Liver (tissue), 9 donors: Measurements from ENCODE around the gene ZGLP1. TPM values are rescaled to one million over a fixed set of nuclear protein-coding genes. Genes with fewer than 3 reads are reported as not detected.

ENCODE experiments used
- DNase-seq: peaks from one replicate; pipeline ENCODE4 v3.0.0-alpha.2; 2017; ENCODE audit warnings: low spot score
- H3K27ac ChIP-seq, 2 donors: one replicate each; pipeline ENCODE4 v1.7.0; 2013; ENCODE audit warnings: inconsistent platforms in 2 of 2, low read length in 2 of 2, control low read depth in 1 of 2, low read depth in 1 of 2, mild to moderate bottlenecking in 1 of 2
- H3K27me3 ChIP-seq, 4 donors: one replicate each; pipeline versions ENCODE4 v1.6.1 to v1.7.0; 2013; ENCODE audit warnings: low read length in 3 of 4, inconsistent platforms in 1 of 4, mild to moderate bottlenecking in 1 of 4, moderate library complexity in 1 of 4; ENCODE audit not compliant: control insufficient read depth in 4 of 4, insufficient read depth in 4 of 4
- H3K36me3 ChIP-seq, 4 donors: one replicate each; pipeline versions ENCODE4 v1.6.1 to v1.7.0; 2013; ENCODE audit warnings: low read length in 3 of 4, mild to moderate bottlenecking in 3 of 4, low read depth in 1 of 4, moderate library complexity in 1 of 4; ENCODE audit not compliant: control insufficient read depth in 4 of 4, insufficient read depth in 3 of 4
- H3K4me1 ChIP-seq, 4 donors: one replicate each; pipeline versions ENCODE4 v1.6.1 to v1.7.0; 2013; ENCODE audit warnings: low read length in 3 of 4, mild to moderate bottlenecking in 3 of 4, moderate library complexity in 1 of 4; ENCODE audit not compliant: control insufficient read depth in 4 of 4, insufficient read depth in 4 of 4
- H3K4me3 ChIP-seq, 3 donors: one replicate each; pipeline versions ENCODE4 v1.6.1 to v1.7.0; 2013; ENCODE audit warnings: low read length in 3 of 3, control low read depth in 1 of 3, low read depth in 1 of 3, mild to moderate bottlenecking in 1 of 3
- H3K9ac ChIP-seq, 2 donors: one replicate each; pipeline ENCODE4 v1.7.0; 2013; ENCODE audit warnings: low read length in 2 of 2, mild to moderate bottlenecking in 2 of 2, moderate library complexity in 2 of 2, control low read depth in 1 of 2, low read depth in 1 of 2
- H3K9me3 ChIP-seq, 4 donors: one replicate each; pipeline versions ENCODE4 v1.6.1 to v1.7.0; 2013; ENCODE audit warnings: low read length in 3 of 4; ENCODE audit not compliant: control insufficient read depth in 4 of 4
- CTCF ChIP-seq: fragments of 150-350 bp; IDR thresholded peaks from 2 replicates; pipeline ENCODE4 v1.5.1; 2017; ENCODE audit warnings: improper control_type of control experiment, low read depth, low read length; ENCODE audit not compliant: missing input control
- EGR1 ChIP-seq, 2 donors: IDR thresholded peaks; 2 replicates each; pipeline ENCODE4 v1.6.1; 2016 to 2018; ENCODE audit warnings: antibody characterized with exemption in 2 of 2, low read depth in 2 of 2
- FOXA1 ChIP-seq: IDR thresholded peaks from 2 replicates; pipeline ENCODE4 v1.6.1; 2016; ENCODE audit warnings: antibody characterized with exemption
- FOXA2 ChIP-seq: IDR thresholded peaks from 2 replicates; pipeline ENCODE4 v1.6.1; 2016; ENCODE audit warnings: antibody characterized with exemption
- GABPA ChIP-seq, 2 donors: IDR thresholded peaks in 1 of 2; conservative IDR thresholded peaks in 1 of 2; 2 replicates each; pipeline ENCODE4 v1.6.1; 2016; ENCODE audit warnings: antibody characterized with exemption in 2 of 2, mild to moderate bottlenecking in 1 of 2, moderate library complexity in 1 of 2
- HNF4A ChIP-seq, 2 donors: conservative IDR thresholded peaks; 2 replicates each; pipeline ENCODE4 v1.6.1; 2016; ENCODE audit warnings: antibody characterized with exemption in 2 of 2, mild to moderate bottlenecking in 2 of 2
- HNF4G ChIP-seq: IDR thresholded peaks from 2 replicates; pipeline ENCODE4 v1.6.1; 2016; ENCODE audit warnings: antibody characterized with exemption
- JUND ChIP-seq, 2 donors: IDR thresholded peaks; 2 replicates each; pipeline ENCODE4 v1.6.1; 2016; ENCODE audit warnings: antibody characterized with exemption in 2 of 2
- NR2F2 ChIP-seq: IDR thresholded peaks from 2 replicates; pipeline ENCODE4 v1.6.1; 2016; ENCODE audit warnings: antibody characterized with exemption
- RAD21 ChIP-seq, 2 donors: IDR thresholded peaks; 2 replicates each; pipeline ENCODE4 v1.6.1; 2016; ENCODE audit warnings: antibody characterized with exemption in 2 of 2, mild to moderate bottlenecking in 2 of 2
- RXRA ChIP-seq, 2 donors: IDR thresholded peaks; 2 replicates each; pipeline ENCODE4 v1.6.1; 2017 to 2018; ENCODE audit warnings: antibody characterized with exemption in 2 of 2, mild to moderate bottlenecking in 1 of 2
- SP1 ChIP-seq: IDR thresholded peaks from 2 replicates; pipeline ENCODE4 v1.6.1; 2018; ENCODE audit warnings: antibody characterized with exemption, mild to moderate bottlenecking
- TAF1 ChIP-seq: conservative IDR thresholded peaks from 2 replicates; pipeline ENCODE4 v1.6.1; 2016; ENCODE audit warnings: antibody characterized with exemption, mild to moderate bottlenecking
- ZBTB33 ChIP-seq: IDR thresholded peaks from 2 replicates; pipeline ENCODE4 v1.6.1; 2016; ENCODE audit warnings: antibody characterized with exemption
- WGBS: extraction: QIAGEN DNeasy Blood & Tissue Kit; methylation state at CpG from one replicate; pipeline ENCODE4 v1.1.7; 2013; 5-methylcytosine and 5-hydroxymethylcytosine counted together
- polyA plus RNA-seq, 2 donors: library from polyadenylated mRNA; stranded (reverse) in 1 of 2; unstranded in 1 of 2; fragments of 200-250 nt in 1 of 2; fragments of >200 nt in 1 of 2; fragmentation: Nextera tagmentation in 1 of 2; extraction: Ambion mirVana in 1 of 2; gene quantifications; one replicate each; pipeline versions ENCODE4 v1.2.1 to v1.2.3, GENCODE V29; 2013 to 2015
- total RNA-seq, 2 donors: library from RNA; depleted of rRNA; stranded (reverse); fragments of >200 nt; gene quantifications; one replicate each; pipeline ENCODE4 v1.2.3, GENCODE V29; 2014
- TF ChIP-seq, protein P1 (sequence below): IDR thresholded peaks from 2 replicates; pipeline ENCODE4 v1.6.1; 2016; ENCODE audit warnings: antibody characterized with exemption, mild to moderate bottlenecking
- TF ChIP-seq, protein P2 (sequence below): IDR thresholded peaks from 2 replicates; pipeline ENCODE4 v1.6.1; 2016; ENCODE audit warnings: antibody characterized with exemption
- donor health status: healthy.
- donor health status: healthy.
- donor health status: healthy.
- donor health status: healthy.
- donor health status: healthy.

ZGLP1 gene
- total and polyA plus RNA-seq, 4 donors: 0.61 to 1.2 (median 0.82) TPM

- 95% methylated on average over 32 of the region's 32 CpGs for WGBS
- no peak overlapping the region for H3K27ac ChIP-seq
Measured at GRCh38 chr19:10320602-10321416, 11.2 kb upstream of the ZGLP1 start.

More at GRCh38 chr19:10320602-10321416, 11.2 kb upstream of the ZGLP1 start:
- Histone ChIP-seq H3K4me1 (peaks cover 0 to 8% (median 4%) of the 10 kb centered on the region in 4 donors), H3K9ac (no peak overlapping the region), H3K9me3 (no peaks in the 10 kb centered on the region), H3K27me3 (no peaks in the 10 kb centered on the region), H3K4me3 (no peak overlapping the region), H3K36me3 (peaks cover 19 to 68% (median 38%) of the 10 kb centered on the region in 4 donors)
- TF ChIP-seq RXRA (IDR thresholded peaks at IDR 0.05): no peak
- TF ChIP-seq, protein P1, sequence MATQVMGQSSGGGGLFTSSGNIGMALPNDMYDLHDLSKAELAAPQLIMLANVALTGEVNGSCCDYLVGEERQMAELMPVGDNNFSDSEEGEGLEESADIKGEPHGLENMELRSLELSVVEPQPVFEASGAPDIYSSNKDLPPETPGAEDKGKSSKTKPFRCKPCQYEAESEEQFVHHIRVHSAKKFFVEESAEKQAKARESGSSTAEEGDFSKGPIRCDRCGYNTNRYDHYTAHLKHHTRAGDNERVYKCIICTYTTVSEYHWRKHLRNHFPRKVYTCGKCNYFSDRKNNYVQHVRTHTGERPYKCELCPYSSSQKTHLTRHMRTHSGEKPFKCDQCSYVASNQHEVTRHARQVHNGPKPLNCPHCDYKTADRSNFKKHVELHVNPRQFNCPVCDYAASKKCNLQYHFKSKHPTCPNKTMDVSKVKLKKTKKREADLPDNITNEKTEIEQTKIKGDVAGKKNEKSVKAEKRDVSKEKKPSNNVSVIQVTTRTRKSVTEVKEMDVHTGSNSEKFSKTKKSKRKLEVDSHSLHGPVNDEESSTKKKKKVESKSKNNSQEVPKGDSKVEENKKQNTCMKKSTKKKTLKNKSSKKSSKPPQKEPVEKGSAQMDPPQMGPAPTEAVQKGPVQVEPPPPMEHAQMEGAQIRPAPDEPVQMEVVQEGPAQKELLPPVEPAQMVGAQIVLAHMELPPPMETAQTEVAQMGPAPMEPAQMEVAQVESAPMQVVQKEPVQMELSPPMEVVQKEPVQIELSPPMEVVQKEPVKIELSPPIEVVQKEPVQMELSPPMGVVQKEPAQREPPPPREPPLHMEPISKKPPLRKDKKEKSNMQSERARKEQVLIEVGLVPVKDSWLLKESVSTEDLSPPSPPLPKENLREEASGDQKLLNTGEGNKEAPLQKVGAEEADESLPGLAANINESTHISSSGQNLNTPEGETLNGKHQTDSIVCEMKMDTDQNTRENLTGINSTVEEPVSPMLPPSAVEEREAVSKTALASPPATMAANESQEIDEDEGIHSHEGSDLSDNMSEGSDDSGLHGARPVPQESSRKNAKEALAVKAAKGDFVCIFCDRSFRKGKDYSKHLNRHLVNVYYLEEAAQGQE: no peak
- no peak for TF ChIP-seq FOXA2
- TF ChIP-seq, protein P2, sequence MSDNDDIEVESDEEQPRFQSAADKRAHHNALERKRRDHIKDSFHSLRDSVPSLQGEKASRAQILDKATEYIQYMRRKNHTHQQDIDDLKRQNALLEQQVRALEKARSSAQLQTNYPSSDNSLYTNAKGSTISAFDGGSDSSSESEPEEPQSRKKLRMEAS: no peak
- no peak for TF ChIP-seq RAD21 (IDR thresholded peaks at IDR 0.05)
- no peak for TF ChIP-seq TAF1
- TF ChIP-seq ZBTB33: no peak
- TF ChIP-seq JUND (IDR thresholded peaks at IDR 0.05): no peak
- no peak for TF ChIP-seq SP1
- TF ChIP-seq GABPA (IDR thresholded peaks at IDR 0.05 in 1 of 2, conservative IDR thresholded peaks at IDR 0.05 in 1 of 2): no peak
- TF ChIP-seq EGR1 (IDR thresholded peaks at IDR 0.05; ENCODE audit: low read depth in 2 of 2): no peak
- TF ChIP-seq HNF4G: no peak
- no peak for TF ChIP-seq NR2F2
- no peak for TF ChIP-seq CTCF
- no peak for TF ChIP-seq FOXA1
- TF ChIP-seq HNF4A (conservative IDR thresholded peaks at IDR 0.05): no peak
- no peak for DNase-seq
